Ovary (tissue), 9 donors: ENCODE measurements around the gene SNRPE. TPM values are rescaled to one million over a fixed set of nuclear protein-coding genes. Genes with fewer than 3 reads are reported as not detected.
"Not testable (repeated sequence)": the region's sequence is repeated elsewhere in the genome, so short reads cannot be mapped to it uniquely, and the experiment has no call there.

Source experiments
- DNase-seq, 5 donors: peaks; one replicate each; pipeline ENCODE4 v3.0.0-alpha.2; 2019 to 2020
- H3K27ac ChIP-seq, 2 donors: fragments of 200-600 bp; one replicate each; pipeline versions ENCODE4 v1.5.1 to v1.8.0; 2019 to 2022
- H3K27me3 ChIP-seq: fragments of 200-600 bp; one replicate; pipeline ENCODE4 v1.8.0; 2022
- H3K36me3 ChIP-seq: fragments of 200-600 bp; sonication (generic); one replicate; pipeline ENCODE4 v1.5.1; 2019
- H3K4me1 ChIP-seq: one replicate; pipeline ENCODE4 v1.8.1; 2013; ENCODE audit warnings: mild to moderate bottlenecking, moderate library complexity; ENCODE audit not compliant: insufficient read depth
- H3K4me3 ChIP-seq: fragments of 200-600 bp; sonication (generic); one replicate; pipeline ENCODE4 v1.5.1; 2017
- H3K9me3 ChIP-seq, 2 donors: fragments of 200-600 bp in 1 of 2; sonication (generic) in 1 of 2; one replicate each; pipeline versions ENCODE4 v1.5.1 to v1.8.1; 2013 to 2019; ENCODE audit warnings: mild to moderate bottlenecking in 1 of 2, moderate library complexity in 1 of 2
- CTCF ChIP-seq, 3 donors: fragments of 450-650 bp in 2 of 3; fragments of 200-600 bp in 1 of 3; IDR thresholded peaks; one replicate each; pipeline versions ENCODE4 v1.5.1 to v1.8.0; 2016 to 2022; ENCODE audit warnings: antibody characterized with exemption in 3 of 3, mild to moderate bottlenecking in 1 of 3
- EP300 ChIP-seq: sonication (generic); formaldehyde crosslinking; IDR thresholded peaks from one replicate; pipeline ENCODE4 v1.6.1; 2017; ENCODE audit warnings: antibody characterized with exemption
- POLR2A ChIP-seq: fragments of 450-650 bp; IDR thresholded peaks from one replicate; pipeline ENCODE4 v1.6.1; 2017; ENCODE audit warnings: antibody characterized with exemption, mild to moderate bottlenecking, moderate library complexity
- WGBS, 3 donors: extraction: QIAGEN DNeasy Blood & Tissue Kit in 1 of 3; methylation state at CpG; one replicate each; pipeline versions ENCODE4 v1.1.5 to v1.1.7; 2013 to 2017; 5-methylcytosine and 5-hydroxymethylcytosine counted together
- intact Hi-C, 4 donors: fragments of 100-400 bp; cut with DNase I; formaldehyde crosslinking; loops; one replicate each; pipeline versions ENCODE4 v1.11.0 to v1.15.1; 2022 to 2023
- polyA plus RNA-seq, 2 donors: library from polyadenylated mRNA; stranded (reverse); fragments of 200-250 nt in 1 of 2; fragments of 350-450 nt in 1 of 2; fragmentation: Illumina TruSeq in 1 of 2; extraction: RNeasy Lipid Tissue Mini Kit (QIAGEN cat#74804) in 1 of 2; gene quantifications; one replicate each; pipeline ENCODE4 v1.2.3, GENCODE V29; 2013 to 2014
- total RNA-seq, 7 donors: library from RNA; depleted of rRNA in 2 of 7; stranded (reverse); fragments of >200 nt in 2 of 7; fragmentation: NEBNext Ultra II Directional in 3 of 7; extraction: Animal tissue kit (Norgen Biotek cat#: 25700) in 3 of 7; gene quantifications; one replicate each; pipeline versions ENCODE4 v1.1.0 to v1.2.4, GENCODE V29; 2016 to 2023
- donor health status: DM: no; HTN: no; CAD: no; lungs with moderate emphysema.
- donor health status: DM: no; HTN: no; CAD: no.
- donor health status: Bipolar disorder and iron deficiency.
- donor health status: DM: yes; HTN: yes; CAD: no.
- donor health status: DM: no; HTN: no; CAD: no.
- donor health status: DM: yes; HTN: yes; CAD: no.

The SNRPE gene
- total and polyA plus RNA-seq, 9 donors = 72.5 to 168 (median 136) TPM

GRCh38 chr1:203839081-203839480 lies 22.3 kb upstream of the SNRPE start:
- intact Hi-C loops = no loop called here
- H3K9me3 ChIP-seq = no peaks in the 10 kb centered on the region
- no peaks in the 10 kb centered on the region for H3K27me3 ChIP-seq
- TF ChIP-seq POLR2A (no peak), EP300 (no peak), CTCF (IDR thresholded peaks at IDR 0.05) (no peak)
- no peaks in the 10 kb centered on the region for H3K36me3 ChIP-seq
- WGBS, 3 donors = 15 to 24% (median 17%) methylated on average over 5 of the region's 5 CpGs
- H3K4me3 ChIP-seq = no peak overlapping the region
- no peak for DNase-seq
- H3K4me1 ChIP-seq = peaks cover 1% of the 10 kb centered on the region
- no peak overlapping the region for H3K27ac ChIP-seq

- H3K9me3 ChIP-seq = no peaks in the 10 kb centered on the region
- WGBS, 3 donors = 94 to 97% (median 95%) methylated on average over 4 of the region's 4 CpGs
- peaks cover 1% of the 10 kb centered on the region for H3K4me1 ChIP-seq
- no peak overlapping the region for H3K4me3 ChIP-seq
- no peak overlapping the region for H3K27ac ChIP-seq
- TF ChIP-seq EP300 = no peak
- no peak for TF ChIP-seq POLR2A
- no peak for TF ChIP-seq CTCF (IDR thresholded peaks at IDR 0.05)
- no peak for DNase-seq
- intact Hi-C loops = no loop called here
- H3K27me3 ChIP-seq = no peaks in the 10 kb centered on the region
- no peaks in the 10 kb centered on the region for H3K36me3 ChIP-seq
Observed at GRCh38 chr1:203840208-203840808, 21.1 kb upstream of the SNRPE start.

- intact Hi-C loops = no loop called here
- peaks cover 1% of the 10 kb centered on the region for H3K4me1 ChIP-seq
- no peaks in the 10 kb centered on the region for H3K9me3 ChIP-seq
- no peak overlapping the region for H3K27ac ChIP-seq
- no peak for TF ChIP-seq EP300
- no peak for TF ChIP-seq CTCF (IDR thresholded peaks at IDR 0.05)
- TF ChIP-seq POLR2A = no peak
- no peak overlapping the region for H3K4me3 ChIP-seq
- 80 to 99% (median 89%) methylated on average over 2 of the region's 2 CpGs for WGBS, 3 donors
- no peaks in the 10 kb centered on the region for H3K27me3 ChIP-seq
- H3K36me3 ChIP-seq = no peaks in the 10 kb centered on the region
- DNase-seq = no peak
Observed at GRCh38 chr1:203842559-203842876, 18.9 kb upstream of the SNRPE start.

GRCh38 chr1:203843435-203843834 lies 18.0 kb upstream of the SNRPE start:
- TF ChIP-seq POLR2A (no peak), EP300 (no peak), CTCF (IDR thresholded peaks at IDR 0.05) (no peak)
- no peaks in the 10 kb centered on the region for H3K9me3 ChIP-seq
- no peak for DNase-seq
- no peaks in the 10 kb centered on the region for H3K36me3 ChIP-seq
- H3K27me3 ChIP-seq = no peaks in the 10 kb centered on the region
- H3K4me3 ChIP-seq = no peak overlapping the region
- H3K4me1 ChIP-seq = peaks cover 1% of the 10 kb centered on the region
- 78 to 86% (median 79%) methylated on average over 1 of the region's 1 CpG for WGBS, 3 donors
- no peak overlapping the region for H3K27ac ChIP-seq
- intact Hi-C loops = no loop called here

- H3K27me3 ChIP-seq, H3K9me3 ChIP-seq, DNase-seq, H3K4me1 ChIP-seq, H3K4me3 ChIP-seq, H3K27ac ChIP-seq, H3K36me3 ChIP-seq, intact Hi-C loops: not testable (repeated sequence)
Observed at GRCh38 chr1:203853112-203853511, 8.3 kb upstream of the SNRPE start.
